Panc1 (cell line): ENCODE measurements around the gene RCBTB2. TPM values are rescaled to one million over a fixed set of nuclear protein-coding genes. Genes with fewer than 3 reads are reported as not detected.

Source experiments
- ATAC-seq: fragments of 200-7000 bp; cut with Tn5 transposase; 2 replicates; pipeline ENCODE4 v1.9.1; 2020; ENCODE audit warnings: mild to moderate bottlenecking, moderate library complexity
- BruUV-seq: library from RNA; stranded (reverse); fragments of 400-500 nt; replicated peaks from 2 replicates; lab custom pipeline; 2021; lab: Mats Ljungman, UMichigan
- CTCF ChIA-PET: fragments of 300-600 bp; sonication (Branson Sonifier 250); formaldehyde crosslinking; loops from one replicate; lab custom pipeline; 2022; ENCODE audit warnings: antibody characterized with exemption; lab: Charles Lee
- POLR2A ChIA-PET: fragments of 300-600 bp; sonication (Branson Sonifier 250); formaldehyde crosslinking; loops from one replicate; lab custom pipeline; 2022; ENCODE audit warnings: antibody characterized with exemption; lab: Charles Lee
- DNase-seq: peaks from one replicate; pipeline ENCODE4 v3.0.0-alpha.2; 2010; ENCODE audit warnings: low read depth, low spot score
- H3K27ac ChIP-seq: 2 replicates; pipeline ENCODE4 v1.5.1; 2011; ENCODE audit warnings: mild to moderate bottlenecking, low read length, inconsistent platforms
- H3K27me3 ChIP-seq: fragments of 200-500 bp; sonication (Bioruptor generic); 2 replicates; pipeline ENCODE4 v1.6.0; 2014; ENCODE audit warnings: low read length, inconsistent platforms; ENCODE audit not compliant: control insufficient read depth, insufficient read depth
- H3K36me3 ChIP-seq: fragments of 200-500 bp; sonication (Bioruptor generic); 2 replicates; pipeline ENCODE4 v1.5.1; 2014; ENCODE audit warnings: inconsistent platforms, mild to moderate bottlenecking, low read length, moderate library complexity; ENCODE audit not compliant: control insufficient read depth, insufficient read depth
- H3K4me1 ChIP-seq: 2 replicates; pipeline ENCODE4 v1.5.1; 2011; ENCODE audit warnings: inconsistent platforms, mild to moderate bottlenecking, low read length, moderate library complexity; ENCODE audit not compliant: control insufficient read depth, insufficient read depth
- H3K4me3 ChIP-seq, 2 experiments: 2 replicates each; pipeline ENCODE4 v1.5.1; 2011 to 2012; ENCODE audit warnings: low read depth in 2 of 2, low read length in 2 of 2, mild to moderate bottlenecking in 2 of 2, inconsistent platforms in 1 of 2, moderate library complexity in 1 of 2
- H3K9me3 ChIP-seq: fragments of 200-500 bp; sonication (Bioruptor generic); 2 replicates; pipeline ENCODE4 v1.5.1; 2014; ENCODE audit warnings: low read depth, mild to moderate bottlenecking, inconsistent platforms, low read length, moderate library complexity; ENCODE audit not compliant: control insufficient read depth, insufficient read depth
- CTCF ChIP-seq: fragments of 450-650 bp; IDR thresholded peaks from 2 replicates; pipeline ENCODE4 v1.5.1; 2017; ENCODE audit warnings: mild to moderate bottlenecking
- POLR2AphosphoS5 ChIP-seq: IDR thresholded peaks from 2 replicates; pipeline ENCODE4 v1.6.1; 2012; ENCODE audit warnings: mild to moderate bottlenecking, low read depth, low read length, moderate library complexity
- REST ChIP-seq, 2 experiments: IDR thresholded peaks; 2 replicates each; pipeline ENCODE4 v1.6.1; 2011 to 2012; ENCODE audit warnings: low read depth in 2 of 2, control low read depth in 1 of 2, low read length in 1 of 2, mild to moderate bottlenecking in 1 of 2, moderate library complexity in 1 of 2; ENCODE audit not compliant: insufficient read depth in 1 of 2
- SIN3A ChIP-seq: IDR thresholded peaks from 2 replicates; pipeline ENCODE4 v1.6.1; 2012; ENCODE audit warnings: low read depth, mild to moderate bottlenecking, low read length, moderate library complexity, borderline replicate concordance; ENCODE audit not compliant: insufficient read depth
- TCF7L2 ChIP-seq: IDR thresholded peaks from 2 replicates; pipeline ENCODE4 v1.6.1; 2011; ENCODE audit warnings: mild to moderate bottlenecking, low read depth, low read length, inconsistent platforms
- in situ Hi-C: cut with HindIII; loops from 2 replicates; pipeline ENCODE4 v1.10.0; 2016; ENCODE audit warnings: low sequenced_read_pairs, low pct_unique_long_range_greater_than_20kb
- intact Hi-C: fragments of 100-400 bp; cut with micrococcal nuclease; formaldehyde crosslinking; loops from one replicate; pipeline ENCODE4 v1.10.0; 2022; ENCODE audit not compliant: unreplicated experiment
- total RNA-seq: library from RNA; stranded (reverse); gene quantifications from one replicate; pipeline ENCODE4 v1.2.1, GENCODE V29; 2021; ENCODE audit not compliant: unreplicated experiment

RCBTB2 gene
- total RNA-seq, 1 experiment from 2014 or later, result 4.4 TPM

GRCh38 chr13:48492096-48492440, 40.8 kb downstream of the RCBTB2 start:
- no peak for ATAC-seq
- BruUV-seq, result no TSS peak
- in situ Hi-C loops, result no loop called here
- Histone ChIP-seq H3K27ac (no peak overlapping the region), H3K4me3 (no peak overlapping the region), H3K9me3 (no peaks in the 10 kb centered on the region), H3K27me3 (no peaks in the 10 kb centered on the region), H3K36me3 (no peaks in the 10 kb centered on the region), H3K4me1 (no peaks in the 10 kb centered on the region)
- intact Hi-C loops, result no loop called here
- TF ChIP-seq CTCF, result no peak
- TF ChIP-seq TCF7L2, result no peak
- POLR2A ChIA-PET, result no interaction called here
- DNase-seq, result no peak
- CTCF ChIA-PET, result no interaction called here

GRCh38 chr13:48491423-48492095, 41.3 kb downstream of the RCBTB2 start:
- no peaks in the 10 kb centered on the region for H3K4me1 ChIP-seq
- no TSS peak for BruUV-seq
- in situ Hi-C loops (no loop called here), intact Hi-C loops (no loop called here)
- no peaks in the 10 kb centered on the region for H3K36me3 ChIP-seq
- DNase-seq, result no peak
- no peaks in the 10 kb centered on the region for H3K27me3 ChIP-seq
- ChIA-PET CTCF (no interaction called here), POLR2A (no interaction called here)
- ATAC-seq, result no peak
- H3K27ac ChIP-seq, result no peak overlapping the region
- no peak overlapping the region for H3K4me3 ChIP-seq
- TF ChIP-seq REST (IDR thresholded peaks at IDR 0.05; ENCODE audit: insufficient read depth in 1 of 2, low read depth in 2 of 2, low read length in 1 of 2), result no peak
- TF ChIP-seq SIN3A, result no peak
- no peak for TF ChIP-seq TCF7L2
- TF ChIP-seq CTCF, result no peak
- no peak for TF ChIP-seq POLR2AphosphoS5
- H3K9me3 ChIP-seq, result no peaks in the 10 kb centered on the region
